ENCODE data around the gene MAPKBP1.
"Not testable (repeated sequence)": the region's sequence is repeated elsewhere in the genome, so short reads cannot be mapped to it uniquely, and the experiment has no call there.

Gene MAPKBP1

GRCh38 chr15:41827880-41828806 lies 53.9 kb downstream of the MAPKBP1 start, which contains the start of gene JMJD7:
JMJD7 (plus strand) TSS chr15:41828092; CDS start chr15:41828125, 33 bp downstream.
- peak within 1 kb of the TSS; percentile 84 for H3K4me3 ChIP-seq (ENCODE audit: low read depth, low read length)
- TF ChIP-seq CTCF (IDR thresholded peaks at IDR 0.05; ENCODE audit: low read depth, low read length): no peak

- H3K4me3 ChIP-seq (ENCODE audit: low read depth, low read length): peak overlapping the region; percentile 84
- TF ChIP-seq CTCF (IDR thresholded peaks at IDR 0.05; ENCODE audit: low read depth, low read length): no peak
These were observed 54.5 kb downstream of the MAPKBP1 start for GRCh38 chr15:41828807-41829141.

- no peak overlapping the region for H3K4me3 ChIP-seq (ENCODE audit: low read depth, low read length)
These were observed 55.8 kb downstream of the MAPKBP1 start for GRCh38 chr15:41829959-41830646.

GRCh38 chr15:41831291-41831690 lies 57.0 kb downstream of the MAPKBP1 start:
- not testable (repeated sequence) for H3K4me3 ChIP-seq (ENCODE audit: low read depth, low read length)

More at GRCh38 chr15:41829959-41830646, 55.8 kb downstream of the MAPKBP1 start:
- TF ChIP-seq CTCF (IDR thresholded peaks at IDR 0.05; ENCODE audit: low read depth, low read length): no peak

- no peak overlapping the region for H3K4me3 ChIP-seq (ENCODE audit: low read depth, low read length)
- TF ChIP-seq CTCF (IDR thresholded peaks at IDR 0.05; ENCODE audit: low read depth, low read length): no peak
These were observed 57.9 kb downstream of the MAPKBP1 start for GRCh38 chr15:41832208-41832607.

GRCh38 chr15:41832875-41833274 lies 58.6 kb downstream of the MAPKBP1 start:
- no peak overlapping the region for H3K4me3 ChIP-seq (ENCODE audit: low read depth, low read length)
- TF ChIP-seq CTCF (IDR thresholded peaks at IDR 0.05; ENCODE audit: low read depth, low read length): no peak

- no peak for TF ChIP-seq CTCF (IDR thresholded peaks at IDR 0.05; ENCODE audit: low read depth, low read length)
- H3K4me3 ChIP-seq (ENCODE audit: low read depth, low read length): no peak overlapping the region
These were observed 59.8 kb downstream of the MAPKBP1 start for GRCh38 chr15:41834096-41834495.
